GM13976 (cell line): ENCODE results near the gene KCNK10.
"Not testable (repeated sequence)": the region's sequence is repeated elsewhere in the genome, so short reads cannot be mapped to it uniquely, and the experiment has no call there.

Source experiments
- DNase-seq: peaks from one replicate; pipeline ENCODE4 v3.0.0; 2012; ENCODE audit warnings: low spot score
- CTCF ChIP-seq: IDR thresholded peaks from 2 replicates; pipeline ENCODE4 v1.5.1; 2012; ENCODE audit warnings: borderline replicate concordance, mild to moderate bottlenecking; ENCODE audit not compliant: insufficient read depth; ENCODE audit errors: extremely low read depth, missing control alignments, control extremely low read depth
- in situ Hi-C: fragments of 300-500 bp; cut with MboI; formaldehyde crosslinking; loops from one replicate; pipeline ENCODE4 v1.12.0; 2022; ENCODE audit warnings: low sequenced_read_pairs, mixed read lengths, inconsistent platforms; ENCODE audit not compliant: unreplicated experiment

KCNK10 gene

DNA sequence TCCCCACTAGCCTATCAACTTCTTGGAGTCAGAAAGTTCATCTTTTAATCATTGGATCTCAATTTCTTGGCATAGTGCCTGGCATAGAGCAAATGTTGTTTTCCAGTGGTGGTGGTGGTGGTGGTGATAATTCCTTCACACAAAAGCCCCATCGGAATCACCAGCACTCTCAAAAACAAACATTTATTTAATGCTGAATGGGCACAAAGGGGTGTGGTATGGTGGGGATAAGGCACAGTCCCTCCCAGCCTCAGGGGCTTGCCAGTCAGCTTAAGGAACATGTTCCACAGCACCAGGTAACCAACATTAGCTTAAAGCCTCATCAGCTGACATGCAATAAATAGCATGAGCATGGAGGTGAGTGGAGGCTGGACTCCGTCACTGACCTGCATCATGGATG lies 56.6 kb downstream of the KCNK10 start:
- in situ Hi-C loops, result no loop called here
- DNase-seq, result no peak
- no peak for TF ChIP-seq CTCF

DNA sequence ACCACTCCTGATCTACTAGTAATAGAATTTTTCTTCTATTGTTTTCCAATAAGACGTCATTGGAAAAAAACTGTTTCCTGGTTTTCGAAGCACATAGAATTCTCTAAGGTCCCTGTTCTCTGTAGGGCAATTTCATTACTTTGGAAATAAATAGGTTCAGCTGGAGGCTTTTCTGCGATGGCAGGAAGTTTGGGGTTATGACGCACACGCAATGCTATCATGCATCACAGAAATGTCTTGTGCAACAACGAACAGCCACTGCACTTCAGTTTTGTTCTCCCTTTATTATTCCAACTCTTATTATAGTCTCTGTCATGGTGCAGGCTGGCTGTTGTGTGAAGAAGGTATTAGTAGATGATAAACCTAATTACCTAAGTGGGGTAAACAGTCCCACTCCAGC lies 59.0 kb downstream of the KCNK10 start:
- no peak for DNase-seq
- in situ Hi-C loops, result no loop called here
- TF ChIP-seq CTCF, result no peak

DNA sequence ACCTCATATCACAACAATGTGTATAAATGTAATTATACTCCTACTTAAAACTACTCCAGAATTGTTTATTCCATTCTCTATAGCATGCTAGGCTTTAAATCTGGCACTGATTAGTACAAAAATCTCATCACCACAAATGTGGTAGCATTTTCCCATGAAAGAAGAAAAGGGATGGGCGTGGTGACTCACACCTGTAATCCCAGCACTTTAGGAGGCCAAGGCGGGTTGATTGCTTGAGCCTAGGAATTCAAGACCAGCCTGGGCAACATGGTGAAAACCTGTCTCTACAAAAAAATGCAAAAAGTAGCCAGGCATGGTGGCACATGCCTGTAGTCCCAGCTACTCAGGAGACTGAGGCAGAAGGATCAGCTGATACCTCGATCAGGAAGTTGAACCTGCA lies 61.8 kb downstream of the KCNK10 start:
- DNase-seq, in situ Hi-C loops: not testable (repeated sequence)

DNA sequence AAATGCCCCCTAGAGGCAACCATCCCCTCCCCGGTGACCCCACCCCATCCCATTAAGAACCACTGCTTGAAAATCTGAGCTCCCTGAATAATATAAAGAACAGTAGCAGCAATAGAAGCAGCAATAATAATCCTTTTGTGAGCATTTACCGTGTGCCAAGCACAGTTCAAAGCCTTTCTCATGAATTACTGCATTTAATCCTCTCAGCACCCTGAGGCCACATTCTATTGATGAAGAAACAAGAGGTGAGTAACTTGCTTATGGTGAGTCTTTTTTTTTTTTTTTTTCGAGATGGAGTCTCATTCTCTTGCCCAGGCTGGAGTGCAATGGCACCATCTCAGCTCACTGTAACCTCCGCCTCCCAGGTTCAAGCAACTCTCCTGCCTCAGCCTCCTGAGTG lies 65.0 kb downstream of the KCNK10 start:
- TF ChIP-seq CTCF, result no peak
- DNase-seq, result no peak
- in situ Hi-C loops, result no loop called here

GRCh38 chr14:88256997-88257950 lies 65.8 kb downstream of the KCNK10 start:
- no peak for TF ChIP-seq CTCF
- in situ Hi-C loops, result no loop called here
- no peak for DNase-seq

- in situ Hi-C loops, result no loop called here
- no peak for TF ChIP-seq CTCF
- DNase-seq, result no peak
These were observed 67.3 kb downstream of the KCNK10 start for GRCh38 chr14:88255798-88256197.

DNA sequence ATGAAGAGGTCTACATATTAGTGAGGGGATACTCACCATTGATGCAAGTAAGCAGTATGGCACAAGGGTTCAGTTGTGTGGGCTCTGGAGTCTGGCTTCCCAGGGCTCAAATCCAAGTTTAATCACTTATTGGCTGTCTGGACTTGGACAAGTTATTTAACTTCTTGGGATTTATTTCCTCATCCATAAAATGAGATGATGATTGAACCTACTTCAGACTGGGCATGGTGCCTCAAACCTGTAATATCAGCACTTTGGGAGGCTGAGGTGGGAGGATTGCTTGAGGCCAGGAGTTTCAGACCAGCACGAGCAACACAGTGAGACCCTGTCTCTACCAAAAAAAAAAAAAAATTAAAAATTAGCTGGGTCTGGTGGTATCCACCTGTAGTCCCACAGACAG lies 67.9 kb downstream of the KCNK10 start:
- no peak for TF ChIP-seq CTCF
- no peak for DNase-seq
- in situ Hi-C loops, result no loop called here
